Endothelial cell of umbilical vein (primary cell): Measurements from ENCODE around the gene SPDL1.

ENCODE experiments used
- FOS ChIP-seq: IDR thresholded peaks from 2 replicates; pipeline ENCODE4 v1.6.1; 2011; ENCODE audit warnings: mild to moderate bottlenecking, low read length, moderate library complexity, borderline replicate concordance; ENCODE audit not compliant: insufficient read depth
- TF ChIP-seq, protein P1 (sequence below), 2 donors: IDR thresholded peaks; 1 replicate in 1 of 2; 2 replicates in 1 of 2; pipeline ENCODE4 v1.5.1; 2011; ENCODE audit warnings: low read length in 2 of 2, mild to moderate bottlenecking in 2 of 2, moderate library complexity in 2 of 2, control low read depth in 1 of 2, inconsistent platforms in 1 of 2, low read depth in 1 of 2; ENCODE audit not compliant: insufficient read depth in 1 of 2; ENCODE audit errors: extremely low read depth in 1 of 2

GRCh38 chr5:169646856-169647255 lies 63.3 kb downstream of the SPDL1 start:
- TF ChIP-seq, protein P1, sequence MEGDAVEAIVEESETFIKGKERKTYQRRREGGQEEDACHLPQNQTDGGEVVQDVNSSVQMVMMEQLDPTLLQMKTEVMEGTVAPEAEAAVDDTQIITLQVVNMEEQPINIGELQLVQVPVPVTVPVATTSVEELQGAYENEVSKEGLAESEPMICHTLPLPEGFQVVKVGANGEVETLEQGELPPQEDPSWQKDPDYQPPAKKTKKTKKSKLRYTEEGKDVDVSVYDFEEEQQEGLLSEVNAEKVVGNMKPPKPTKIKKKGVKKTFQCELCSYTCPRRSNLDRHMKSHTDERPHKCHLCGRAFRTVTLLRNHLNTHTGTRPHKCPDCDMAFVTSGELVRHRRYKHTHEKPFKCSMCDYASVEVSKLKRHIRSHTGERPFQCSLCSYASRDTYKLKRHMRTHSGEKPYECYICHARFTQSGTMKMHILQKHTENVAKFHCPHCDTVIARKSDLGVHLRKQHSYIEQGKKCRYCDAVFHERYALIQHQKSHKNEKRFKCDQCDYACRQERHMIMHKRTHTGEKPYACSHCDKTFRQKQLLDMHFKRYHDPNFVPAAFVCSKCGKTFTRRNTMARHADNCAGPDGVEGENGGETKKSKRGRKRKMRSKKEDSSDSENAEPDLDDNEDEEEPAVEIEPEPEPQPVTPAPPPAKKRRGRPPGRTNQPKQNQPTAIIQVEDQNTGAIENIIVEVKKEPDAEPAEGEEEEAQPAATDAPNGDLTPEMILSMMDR (IDR thresholded peaks at IDR 0.05; ENCODE audit: extremely low read depth in 1 of 2, insufficient read depth in 1 of 2, low read depth in 1 of 2, low read length in 2 of 2): no peak
- no peak for TF ChIP-seq FOS
